Gastrocnemius medialis (tissue), 4 donors: ENCODE measurements around the gene TMEM121. TPM values are rescaled to one million over a fixed set of nuclear protein-coding genes. Genes with fewer than 3 reads are reported as not detected.

Source experiments
- ATAC-seq, 2 donors: fragments of 150-250 bp; one replicate each; pipeline ENCODE4 v1.9.1; 2016
- DNase-seq, 2 donors: peaks; one replicate each; pipeline ENCODE4 v3.0.0-alpha.2; 2019
- H3K27ac ChIP-seq, 4 donors: fragments of 200-600 bp; sonication (generic); 1 replicate in 1 of 4; 2 replicates in 3 of 4; pipeline ENCODE4 v1.5.1; 2016 to 2018; ENCODE audit warnings: mild to moderate bottlenecking in 2 of 4, moderate library complexity in 1 of 4
- H3K27me3 ChIP-seq, 3 donors: fragments of 200-600 bp; sonication (generic) in 2 of 3; 1 replicate in 1 of 3; 2 replicates in 2 of 3; pipeline versions ENCODE4 v1.5.1 to v1.6.0; 2016 to 2019; ENCODE audit warnings: mild to moderate bottlenecking in 1 of 3, moderate library complexity in 1 of 3
- H3K36me3 ChIP-seq, 2 donors: fragments of 200-600 bp; sonication (generic) in 1 of 2; one replicate each; pipeline ENCODE4 v1.5.1; 2017 to 2018
- H3K4me1 ChIP-seq, 2 donors: fragments of 200-600 bp; sonication (generic) in 1 of 2; one replicate each; pipeline ENCODE4 v1.5.1; 2016 to 2017; ENCODE audit warnings: mild to moderate bottlenecking in 2 of 2
- H3K4me3 ChIP-seq, 4 donors: fragments of 200-600 bp; sonication (generic) in 3 of 4; 1 replicate in 1 of 4; 2 replicates in 3 of 4; pipeline ENCODE4 v1.5.1; 2016 to 2019; ENCODE audit warnings: mild to moderate bottlenecking in 2 of 4
- H3K9me3 ChIP-seq, 3 donors: fragments of 200-600 bp; sonication (generic) in 2 of 3; 1 replicate in 1 of 3; 2 replicates in 2 of 3; pipeline ENCODE4 v1.5.1; 2016 to 2019
- POLR2A ChIP-seq, 2 donors: fragments of 450-650 bp; IDR thresholded peaks; one replicate each; pipeline ENCODE4 v1.6.1; 2017; ENCODE audit warnings: antibody characterized with exemption in 2 of 2, mild to moderate bottlenecking in 2 of 2, moderate library complexity in 2 of 2
- in situ Hi-C, 4 donors: fragments of 200-750 bp; cut with MboI; loops; one replicate each; pipeline versions ENCODE4 v1.15.0 to v1.8.0; 2017; ENCODE audit warnings: low sequenced_read_pairs in 4 of 4
- intact Hi-C: fragments of 100-400 bp; cut with DNase I; formaldehyde crosslinking; loops from one replicate; pipeline ENCODE4 v1.15.1; 2023; ENCODE audit warnings: low total_unique reads
- total RNA-seq, 4 donors: library from RNA; depleted of rRNA; stranded (reverse); fragments of >200 nt; gene quantifications; one replicate each; pipeline versions ENCODE4 v1.1.0 to v1.2.3, GENCODE V29; 2016
- TF ChIP-seq, protein P1 (sequence below), 5 experiments: fragments of 450-650 bp in 3 of 5; fragments of 200-600 bp in 2 of 5; sonication (generic) in 2 of 5; IDR thresholded peaks in 4 of 5; conservative IDR thresholded peaks in 1 of 5; 1 replicate in 4 of 5; 2 replicates in 1 of 5; pipeline ENCODE4 v1.5.1; 2016 to 2019; ENCODE audit warnings: antibody characterized with exemption in 5 of 5, mild to moderate bottlenecking in 3 of 5, moderate library complexity in 3 of 5

The TMEM121 gene
- total RNA-seq, 4 donors from 2014 or later, result 1.1 to 1.2 TPM; not detected in 2

DNA sequence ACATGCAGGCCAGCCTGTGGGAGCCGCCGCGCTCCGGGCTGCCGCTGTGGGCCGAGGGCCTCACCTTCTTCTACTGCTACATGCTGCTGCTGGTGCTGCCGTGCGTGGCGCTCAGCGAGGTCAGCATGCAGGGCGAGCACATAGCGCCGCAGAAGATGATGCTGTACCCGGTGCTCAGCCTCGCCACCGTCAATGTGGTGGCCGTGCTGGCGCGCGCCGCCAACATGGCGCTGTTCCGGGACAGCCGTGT lies 2.9 kb downstream of the TMEM121 start:
- Histone ChIP-seq H3K27me3 (peaks cover 24 to 33% (median 30%) of the 10 kb centered on the region in 3 donors), H3K4me3 (peak overlapping the region in 3 of 4 donors; percentile 61 to 73 (median 63)), H3K9me3 (no peaks in the 10 kb centered on the region), H3K27ac (no peak overlapping the region), H3K4me1 (peaks cover 11 to 24% of the 10 kb centered on the region in 2 donors), H3K36me3 (no peaks in the 10 kb centered on the region)
- ATAC-seq, result no peak
- DNase-seq, result no peak
- in situ Hi-C loops, result no loop called here
- intact Hi-C loops, result no loop called here
- TF ChIP-seq POLR2A (IDR thresholded peaks at IDR 0.05), result no peak
- TF ChIP-seq, protein P1, sequence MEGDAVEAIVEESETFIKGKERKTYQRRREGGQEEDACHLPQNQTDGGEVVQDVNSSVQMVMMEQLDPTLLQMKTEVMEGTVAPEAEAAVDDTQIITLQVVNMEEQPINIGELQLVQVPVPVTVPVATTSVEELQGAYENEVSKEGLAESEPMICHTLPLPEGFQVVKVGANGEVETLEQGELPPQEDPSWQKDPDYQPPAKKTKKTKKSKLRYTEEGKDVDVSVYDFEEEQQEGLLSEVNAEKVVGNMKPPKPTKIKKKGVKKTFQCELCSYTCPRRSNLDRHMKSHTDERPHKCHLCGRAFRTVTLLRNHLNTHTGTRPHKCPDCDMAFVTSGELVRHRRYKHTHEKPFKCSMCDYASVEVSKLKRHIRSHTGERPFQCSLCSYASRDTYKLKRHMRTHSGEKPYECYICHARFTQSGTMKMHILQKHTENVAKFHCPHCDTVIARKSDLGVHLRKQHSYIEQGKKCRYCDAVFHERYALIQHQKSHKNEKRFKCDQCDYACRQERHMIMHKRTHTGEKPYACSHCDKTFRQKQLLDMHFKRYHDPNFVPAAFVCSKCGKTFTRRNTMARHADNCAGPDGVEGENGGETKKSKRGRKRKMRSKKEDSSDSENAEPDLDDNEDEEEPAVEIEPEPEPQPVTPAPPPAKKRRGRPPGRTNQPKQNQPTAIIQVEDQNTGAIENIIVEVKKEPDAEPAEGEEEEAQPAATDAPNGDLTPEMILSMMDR (IDR thresholded peaks at IDR 0.05 in 4 of 5, conservative IDR thresholded peaks at IDR 0.05 in 1 of 5), result no peak

DNA sequence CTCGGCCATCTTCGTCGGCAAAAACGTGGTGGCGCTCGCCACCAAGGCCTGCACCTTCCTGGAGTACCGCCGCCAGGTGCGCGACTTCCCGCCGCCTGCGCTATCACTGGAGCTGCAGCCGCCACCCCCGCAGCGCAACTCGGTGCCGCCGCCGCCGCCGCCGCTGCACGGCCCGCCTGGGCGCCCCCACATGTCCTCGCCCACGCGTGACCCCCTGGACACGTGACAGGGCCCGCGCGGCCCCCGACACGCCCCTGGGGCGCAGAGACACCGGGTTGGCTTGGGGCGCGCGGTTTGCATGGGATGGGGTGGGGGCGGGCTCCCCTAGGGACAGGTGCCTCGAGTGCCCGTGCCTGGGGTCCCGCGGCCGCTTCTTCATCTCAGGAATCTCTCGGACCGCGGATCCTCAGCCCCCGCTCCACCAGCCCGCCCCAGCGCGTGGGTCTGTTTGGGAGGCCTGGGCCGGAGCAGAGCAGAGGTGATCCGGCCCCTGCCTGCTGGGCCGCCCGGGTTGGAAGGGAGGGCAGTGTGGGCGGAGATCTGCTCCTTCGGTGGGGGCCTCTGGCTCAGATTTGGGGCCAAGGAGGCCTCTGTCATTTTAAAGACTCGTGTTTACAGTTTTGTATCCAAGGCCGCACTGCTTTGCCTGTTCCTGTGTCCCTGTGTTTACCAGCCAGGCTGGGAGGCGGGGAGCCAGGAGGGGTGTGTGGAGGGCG lies 3.3 kb downstream of the TMEM121 start:
- H3K36me3 ChIP-seq, result no peaks in the 10 kb centered on the region
- intact Hi-C loops, result no loop called here
- in situ Hi-C loops, result no loop called here
- no peak for DNase-seq
- H3K27me3 ChIP-seq, result peaks cover 24 to 38% (median 30%) of the 10 kb centered on the region in 3 donors
- H3K9me3 ChIP-seq, result no peaks in the 10 kb centered on the region
- ATAC-seq, result no peak
- peak overlapping the region in 2 of 4 donors; percentile 61 to 73 for H3K4me3 ChIP-seq
- peaks cover 11 to 24% of the 10 kb centered on the region in 2 donors for H3K4me1 ChIP-seq
- H3K27ac ChIP-seq, result no peak overlapping the region
- TF ChIP-seq, protein P1 (IDR thresholded peaks at IDR 0.05 in 4 of 5, conservative IDR thresholded peaks at IDR 0.05 in 1 of 5), result no peak
- no peak for TF ChIP-seq POLR2A (IDR thresholded peaks at IDR 0.05)

DNA sequence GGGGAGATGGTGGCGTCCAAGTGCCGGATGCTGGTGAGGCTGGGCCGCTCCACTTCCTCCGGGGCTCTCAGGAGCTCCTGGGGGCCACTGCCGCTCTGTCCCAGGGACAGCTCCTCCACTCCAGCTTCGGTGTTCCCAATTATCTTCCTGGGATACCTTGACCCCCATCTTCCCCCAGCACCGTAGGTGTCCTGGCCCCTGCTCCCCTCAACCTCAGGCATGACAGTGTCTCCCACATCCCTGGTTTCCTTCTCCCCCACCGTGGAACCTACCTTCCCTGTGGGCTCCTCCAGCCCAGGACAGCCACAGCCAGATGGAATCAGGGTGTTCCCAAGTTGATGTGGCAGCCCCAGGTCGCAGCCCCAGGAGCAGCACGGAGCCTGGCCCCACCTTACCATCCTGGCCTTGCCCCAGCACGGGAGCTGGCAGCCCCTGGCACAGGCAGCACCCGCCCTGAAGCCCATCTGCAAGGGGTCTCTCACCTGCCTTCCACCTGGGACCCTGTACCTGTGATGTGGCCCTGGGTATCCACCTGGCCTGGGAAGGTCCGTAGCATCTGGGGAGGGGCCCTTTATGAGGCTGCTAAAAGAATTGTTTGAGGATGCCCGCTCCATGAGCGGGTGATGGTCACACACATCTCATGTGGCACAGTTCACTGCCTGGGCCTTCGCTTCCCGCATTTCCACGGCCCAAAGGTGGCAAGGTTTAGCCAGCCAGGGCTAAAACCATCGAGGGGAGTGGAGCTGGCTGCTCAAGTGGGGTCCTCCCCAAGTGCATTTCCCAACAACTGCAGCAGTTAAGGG lies 4.1 kb downstream of the TMEM121 start:
- DNase-seq, result no peak
- Histone ChIP-seq H3K4me1 (peaks cover 11 to 24% of the 10 kb centered on the region in 2 donors), H3K27ac (no peak overlapping the region), H3K36me3 (no peaks in the 10 kb centered on the region), H3K4me3 (peak overlapping the region in 1 of 4 donors; percentile 61), H3K9me3 (no peaks in the 10 kb centered on the region), H3K27me3 (peaks cover 24 to 33% (median 26%) of the 10 kb centered on the region in 3 donors)
- in situ Hi-C loops (no loop called here), intact Hi-C loops (no loop called here)
- no peak for ATAC-seq
- TF ChIP-seq POLR2A (IDR thresholded peaks at IDR 0.05), result no peak
- TF ChIP-seq, protein P1 (IDR thresholded peaks at IDR 0.05 in 4 of 5, conservative IDR thresholded peaks at IDR 0.05 in 1 of 5), result no peak

DNA sequence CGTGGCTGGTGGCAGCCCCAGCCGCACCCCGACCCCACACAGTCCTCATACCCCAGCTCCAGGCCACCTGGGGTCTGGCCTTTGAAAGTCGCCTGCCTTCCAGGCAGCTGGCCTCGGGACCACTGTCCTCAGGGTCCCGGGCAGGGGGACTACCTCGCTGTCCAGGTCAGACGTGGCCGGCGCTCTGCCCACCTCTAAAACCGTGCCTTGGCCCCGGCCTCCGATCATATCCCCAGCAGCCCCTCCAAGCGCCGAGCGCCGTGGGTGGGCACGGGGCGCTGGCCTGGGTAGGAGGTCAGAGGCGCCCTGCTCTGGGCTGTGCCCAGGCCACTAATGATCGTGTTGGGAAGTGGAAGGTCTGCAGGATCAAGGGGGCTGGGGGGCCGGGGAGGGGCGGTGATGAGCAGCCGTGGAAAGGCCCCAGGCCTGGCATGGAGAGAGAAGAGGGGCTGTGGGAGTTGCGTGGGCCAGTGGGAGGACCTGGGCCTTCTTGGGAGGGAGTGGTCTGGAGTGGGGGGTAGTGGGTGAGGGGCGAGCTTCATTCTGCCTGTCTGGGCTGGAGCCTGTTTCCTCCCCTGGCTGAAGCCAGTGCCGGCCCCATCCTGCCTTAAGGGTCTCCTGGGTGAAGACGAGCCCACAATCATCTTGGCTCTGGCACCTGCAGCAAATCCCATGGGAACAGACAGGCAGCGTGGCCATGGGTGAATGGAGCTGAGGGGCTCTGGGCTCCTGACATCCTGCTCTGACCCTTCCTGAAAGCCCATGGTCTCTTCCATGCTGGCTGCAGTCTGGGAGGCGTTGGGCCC lies 4.9 kb downstream of the TMEM121 start:
- Histone ChIP-seq H3K4me1 (peaks cover 11 to 20% of the 10 kb centered on the region in 2 donors), H3K27me3 (peaks cover 19 to 31% (median 22%) of the 10 kb centered on the region in 3 donors), H3K27ac (no peak overlapping the region), H3K36me3 (no peaks in the 10 kb centered on the region), H3K4me3 (no peak overlapping the region), H3K9me3 (no peaks in the 10 kb centered on the region)
- intact Hi-C loops, result no loop called here
- in situ Hi-C loops, result no loop called here
- no peak for ATAC-seq
- no peak for DNase-seq
- TF ChIP-seq, protein P1 (IDR thresholded peaks at IDR 0.05 in 4 of 5, conservative IDR thresholded peaks at IDR 0.05 in 1 of 5), result no peak
- TF ChIP-seq POLR2A (IDR thresholded peaks at IDR 0.05), result no peak
